NCI-H2107 treated with DMSO at 0.1 percent for 48 hours (cell line): Measurements from ENCODE around the gene RASA1.

Source experiments
- DNase-seq: peaks from one replicate; lab custom pipeline; 2025; ENCODE audit not compliant: unreplicated experiment; lab: John Stamatoyannopoulos, UW

The RASA1 gene

DNA sequence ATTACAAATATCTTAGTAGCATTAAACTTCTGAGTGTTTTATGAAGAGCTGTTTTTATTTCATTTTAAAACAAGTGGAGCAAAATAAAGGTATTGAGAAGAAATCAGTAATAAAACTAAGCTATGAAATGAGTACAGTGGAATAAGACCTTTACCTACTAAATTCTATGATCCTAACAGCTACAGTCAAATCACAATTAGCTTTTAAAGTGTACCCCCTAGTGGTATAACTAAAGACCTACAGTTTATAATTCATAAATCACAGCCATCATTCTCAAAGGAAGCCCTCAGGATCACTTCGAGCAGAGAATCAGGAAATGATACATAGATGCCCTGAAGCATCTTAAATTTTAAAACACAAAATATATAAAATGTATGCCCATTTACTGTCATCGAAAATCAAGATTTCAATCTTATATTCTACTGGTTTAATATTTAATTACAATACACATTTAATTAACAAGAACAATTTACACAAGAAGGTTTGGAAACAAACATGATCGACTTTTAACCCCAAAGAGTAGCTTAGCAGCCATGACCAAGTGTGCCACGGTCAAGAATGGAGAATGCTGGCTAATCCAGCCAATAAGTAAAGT, 132.7 kb downstream of the RASA1 start:
- DNase-seq = peak; percentile 17

DNA sequence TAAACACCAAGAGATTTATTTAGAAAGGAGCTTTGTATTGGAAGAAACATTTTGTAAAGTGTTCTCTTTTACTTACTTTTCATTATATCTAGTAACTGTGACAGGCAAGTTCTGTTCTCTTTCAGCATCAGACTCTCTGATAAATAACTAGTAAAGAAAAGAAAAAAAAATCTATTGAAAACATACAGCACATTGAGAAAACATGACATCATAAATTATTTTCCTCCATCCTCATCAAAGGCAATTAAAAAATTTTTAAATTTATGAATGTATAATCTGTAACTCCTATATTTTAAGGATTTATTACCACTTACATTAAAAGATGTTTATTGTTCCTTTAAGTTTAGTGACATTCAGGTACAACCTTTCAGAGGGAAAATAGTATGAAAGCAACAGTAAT, 133.9 kb downstream of the RASA1 start:
- DNase-seq = no peak

- DNase-seq = no peak
Observed at GRCh38 chr5:87403409-87403808, 135.7 kb downstream of the RASA1 start.

GRCh38 chr5:87403899-87404298, 136.2 kb downstream of the RASA1 start:
- no peak for DNase-seq

DNA sequence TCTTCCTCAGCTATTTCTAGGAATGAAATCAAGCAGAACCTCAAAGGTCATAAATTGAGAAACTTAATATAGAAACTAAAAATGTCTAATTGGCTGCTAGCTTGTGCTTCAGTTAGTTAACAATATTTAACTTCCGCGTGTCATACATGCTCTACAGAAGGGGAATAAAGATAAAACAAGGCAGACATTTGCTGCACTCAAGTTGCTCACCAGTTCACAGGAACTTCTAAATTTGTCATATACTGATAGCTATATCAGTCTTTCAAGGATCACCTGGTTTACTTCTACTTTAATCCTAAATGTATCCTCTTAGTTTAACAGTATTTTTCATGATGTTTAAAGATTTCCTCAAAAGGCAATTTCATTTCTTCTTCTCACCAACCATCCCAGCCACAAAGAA, 136.7 kb downstream of the RASA1 start:
- no peak for DNase-seq

DNA sequence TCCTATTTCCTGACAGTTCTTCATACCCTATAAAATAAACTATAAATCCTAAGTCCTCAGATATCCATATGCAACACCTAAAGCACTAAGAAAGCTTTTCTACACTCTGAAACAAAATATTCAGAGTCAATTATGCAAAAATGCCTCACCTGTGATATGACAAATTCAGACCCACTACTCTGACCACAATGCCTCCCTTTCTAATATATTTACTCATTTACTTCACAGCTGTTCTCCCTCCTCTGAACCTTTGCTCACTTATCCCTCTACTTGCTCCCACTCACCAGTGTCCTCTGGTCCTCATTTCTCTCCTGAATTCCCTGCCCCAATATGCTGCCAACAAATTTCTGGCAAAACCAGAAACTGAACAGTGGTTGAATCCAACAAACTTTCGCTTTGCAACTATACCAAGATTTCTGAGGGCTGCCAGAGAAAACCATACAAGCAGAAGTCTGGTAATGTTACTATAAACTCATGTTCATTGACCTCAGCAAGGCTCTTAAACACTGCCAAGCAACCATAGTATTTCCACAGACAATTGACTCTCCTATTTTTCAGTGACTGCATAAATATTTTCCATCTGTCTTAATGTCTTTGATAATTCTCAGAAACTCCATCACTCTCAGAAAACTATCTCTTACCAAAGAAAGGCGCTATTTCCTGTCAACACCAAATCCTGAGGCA, 137.9 kb downstream of the RASA1 start:
- DNase-seq = no peak

- DNase-seq = no peak
Observed at GRCh38 chr5:87408204-87408603, 140.5 kb downstream of the RASA1 start.

DNA sequence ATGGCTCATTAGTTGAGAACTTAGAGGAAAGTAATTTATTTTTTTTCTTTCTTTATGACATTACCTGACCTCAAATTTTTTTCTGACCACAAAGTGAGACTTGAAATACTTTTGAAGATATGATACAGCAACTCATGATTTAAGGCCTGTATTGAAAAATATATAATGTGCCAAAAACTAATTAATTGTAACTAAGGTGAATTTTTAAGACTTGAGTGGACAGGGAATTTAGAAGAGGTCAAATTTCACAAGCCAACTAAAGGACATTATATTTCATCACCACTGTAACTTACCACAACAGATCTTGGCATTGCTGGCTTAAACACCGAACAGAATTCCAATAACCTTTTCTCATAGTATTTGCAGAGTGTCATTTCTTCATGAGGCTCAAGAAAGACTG, 143.2 kb downstream of the RASA1 start:
- no peak for DNase-seq

DNA sequence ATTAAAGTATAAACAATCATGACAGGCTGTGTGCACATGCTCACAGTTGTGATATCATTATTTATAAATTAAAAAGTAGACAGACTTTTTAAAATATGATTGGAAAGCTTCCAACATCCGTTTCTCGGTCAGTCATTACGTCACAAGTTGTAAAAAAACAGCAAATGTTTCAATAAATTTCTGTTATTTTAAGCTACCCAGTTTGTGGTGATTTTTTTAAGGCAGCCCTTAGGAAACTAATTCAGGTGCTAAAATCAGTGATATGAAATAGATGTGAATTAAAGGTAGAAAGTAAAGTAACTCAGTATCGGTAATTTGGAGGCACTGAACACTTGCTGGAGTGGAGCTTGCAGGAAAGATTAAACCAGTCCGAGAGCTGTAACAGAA, 143.9 kb downstream of the RASA1 start:
- DNase-seq = no peak

DNA sequence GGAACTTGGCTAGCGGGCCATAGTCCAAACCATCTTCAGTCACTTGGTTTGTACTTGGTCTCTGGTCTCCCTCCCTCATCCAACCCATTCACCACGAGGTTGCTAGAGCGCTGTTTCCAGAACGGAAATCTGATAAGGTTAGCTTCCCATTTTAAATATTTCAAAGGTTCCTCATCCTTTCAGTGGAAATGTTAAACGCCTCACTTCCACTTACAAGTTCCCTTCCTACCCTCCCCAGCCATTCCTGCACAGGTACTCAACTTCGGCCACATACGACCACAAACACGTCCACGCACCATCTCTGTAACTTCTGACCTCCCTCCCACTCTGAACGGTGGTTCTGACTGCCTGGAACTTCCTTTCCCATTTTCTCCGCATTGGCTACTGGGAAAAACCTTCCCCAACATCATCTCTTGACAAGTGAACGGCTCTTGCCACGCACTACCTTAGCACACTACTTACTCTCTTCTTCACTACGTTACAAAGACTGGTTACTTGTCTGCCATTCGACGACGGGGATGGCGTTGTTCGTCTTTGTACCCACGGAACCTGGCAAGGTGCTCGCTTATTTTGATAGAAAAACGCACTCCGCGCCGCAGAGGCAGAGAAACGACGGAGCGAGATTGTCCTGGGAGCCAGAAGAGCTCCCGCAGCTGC, 144.4 kb downstream of the RASA1 start:
- no peak for DNase-seq

GRCh38 chr5:87412630-87413342, 145.1 kb downstream of the RASA1 start, which contains the start of gene CCNH:
Gene CCNH, minus strand, starts transcription at chr5:87412930. Its CDS starts 136 bp downstream, at chr5:87412794.
- peak; percentile 81 for DNase-seq

DNA sequence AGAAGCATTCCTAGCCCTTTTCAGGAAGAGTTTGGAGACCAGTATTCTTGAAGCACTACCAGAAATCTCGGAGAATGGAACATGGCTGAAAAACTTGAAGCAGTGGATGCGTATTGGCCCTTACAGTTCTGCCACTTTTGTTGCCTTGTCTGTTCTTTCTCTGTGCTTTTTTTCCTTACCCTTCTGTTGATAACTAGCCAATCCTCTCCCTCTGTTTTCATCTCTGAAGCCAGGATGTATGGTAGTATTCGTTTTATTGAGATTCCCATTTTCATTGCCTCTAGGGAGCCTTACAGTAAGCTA, 145.6 kb downstream of the RASA1 start:
- no peak for DNase-seq

DNA sequence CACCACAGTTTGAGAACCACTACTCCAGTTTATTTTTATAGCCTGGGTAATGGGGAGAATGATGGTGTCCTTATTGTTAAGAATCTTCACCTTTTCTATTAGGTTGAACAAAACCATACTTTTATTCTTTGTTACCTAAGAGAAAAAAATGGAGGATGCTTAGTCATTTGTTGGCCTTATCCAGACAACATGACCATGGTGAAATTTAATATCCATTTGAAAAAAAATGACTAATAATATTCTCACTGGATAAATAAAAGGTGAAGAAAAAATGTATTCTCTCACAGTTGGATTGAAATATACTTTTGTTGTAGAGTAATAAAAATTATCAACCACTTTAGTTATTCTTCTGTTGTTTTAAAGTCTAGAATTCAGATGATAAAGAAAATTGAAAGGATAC, 150.8 kb downstream of the RASA1 start:
- no peak for DNase-seq

DNA sequence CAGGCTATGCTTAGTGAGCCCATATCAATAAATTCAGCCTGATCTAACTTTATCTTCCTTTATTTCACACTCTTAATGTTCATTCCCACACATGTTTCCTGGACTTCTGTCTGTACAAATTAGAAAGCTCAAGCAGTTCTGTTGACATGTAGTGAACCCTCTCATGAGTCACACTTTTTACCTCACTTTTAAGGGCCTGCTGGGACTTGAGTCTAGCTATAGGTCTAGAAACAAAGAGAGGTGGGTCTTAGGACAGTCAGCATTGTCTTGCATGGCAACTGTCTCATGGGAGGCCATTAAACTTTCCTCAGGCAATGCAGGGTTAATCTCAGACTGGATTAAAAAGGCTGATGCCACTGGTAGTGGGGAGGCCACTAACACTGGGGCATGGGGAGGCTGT, 153.6 kb downstream of the RASA1 start:
- DNase-seq = no peak

DNA sequence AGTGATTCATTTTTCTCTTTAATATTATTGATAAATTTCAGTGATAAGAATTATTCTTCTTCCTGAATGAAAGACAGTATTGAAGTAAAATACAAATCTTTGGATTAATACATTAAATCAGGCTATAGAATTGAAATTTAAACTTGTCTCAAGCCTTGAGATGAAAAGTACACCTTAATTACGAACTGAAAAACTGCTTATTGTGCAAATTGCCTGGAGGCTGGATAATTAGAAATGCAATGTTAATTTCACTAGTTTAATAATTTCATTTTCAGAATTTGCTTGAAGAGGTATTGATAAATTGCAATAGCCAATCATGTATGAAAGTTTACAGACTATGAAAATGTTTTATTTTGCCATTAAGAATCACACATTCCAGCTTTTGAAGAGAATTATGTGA, 156.1 kb downstream of the RASA1 start:
- DNase-seq = no peak

DNA sequence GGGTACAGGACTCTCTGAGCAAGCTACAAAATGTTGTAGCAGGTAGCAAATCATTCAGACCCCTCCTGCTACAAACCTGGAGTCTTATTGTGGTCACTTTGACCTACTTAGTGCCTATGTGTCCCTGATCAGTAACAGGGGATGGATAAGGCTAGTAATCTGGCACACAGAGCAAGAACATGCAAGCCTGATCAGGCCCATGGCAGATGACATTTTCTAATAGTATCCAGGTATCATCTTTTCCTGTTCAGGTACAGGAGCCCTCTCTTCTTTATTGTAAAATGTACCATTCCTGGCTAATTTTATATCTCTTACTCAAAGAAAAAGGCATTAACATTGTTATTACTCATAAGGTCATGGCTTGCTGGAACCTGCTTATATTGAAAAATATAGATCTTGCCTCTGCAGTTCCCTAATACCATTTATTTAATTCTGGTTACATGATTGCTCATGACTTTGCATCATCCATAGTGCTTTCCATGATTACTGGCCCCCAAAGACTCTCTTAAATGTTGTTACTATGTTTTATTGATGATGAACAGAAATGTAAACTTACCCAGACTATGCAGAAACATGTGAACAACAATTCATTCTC, 163.3 kb downstream of the RASA1 start:
- DNase-seq = no peak

DNA sequence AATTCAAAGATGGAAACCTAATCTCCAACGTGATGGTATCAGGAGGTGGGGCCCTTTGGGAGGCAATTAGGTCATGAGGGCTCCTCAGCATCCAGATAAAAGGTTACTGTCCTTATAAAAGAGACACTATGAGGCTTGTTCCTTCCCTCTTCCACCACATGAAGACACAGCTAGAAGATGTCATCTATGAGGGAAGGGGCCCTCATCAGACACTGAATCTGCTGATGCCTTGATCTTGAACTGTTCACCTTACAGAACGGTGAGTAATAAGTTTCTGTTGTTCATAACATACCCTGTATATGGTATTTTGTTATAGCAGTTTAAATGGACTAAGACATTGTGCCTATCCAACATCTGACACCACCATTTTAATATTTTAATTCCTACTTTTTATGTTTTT, 164.8 kb downstream of the RASA1 start:
- no peak for DNase-seq

DNA sequence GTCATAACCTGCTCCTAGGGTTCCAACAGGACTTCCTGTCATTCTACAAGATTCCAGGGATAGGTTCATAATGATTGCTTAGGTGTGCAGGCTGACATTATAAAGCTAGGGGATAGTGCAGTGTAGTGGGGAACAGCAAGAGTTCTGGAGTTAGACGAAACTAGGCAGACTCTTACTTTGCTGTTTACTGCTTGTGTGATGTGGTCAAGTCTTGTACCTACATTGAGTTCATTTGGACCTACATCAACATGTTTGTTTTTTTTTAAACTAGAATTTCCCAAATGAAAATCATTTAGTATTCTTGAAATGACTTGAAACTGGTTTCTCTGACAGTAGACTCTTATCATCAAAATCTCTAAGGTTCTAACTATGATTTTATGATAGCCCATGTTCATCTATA, 166.3 kb downstream of the RASA1 start:
- no peak for DNase-seq

DNA sequence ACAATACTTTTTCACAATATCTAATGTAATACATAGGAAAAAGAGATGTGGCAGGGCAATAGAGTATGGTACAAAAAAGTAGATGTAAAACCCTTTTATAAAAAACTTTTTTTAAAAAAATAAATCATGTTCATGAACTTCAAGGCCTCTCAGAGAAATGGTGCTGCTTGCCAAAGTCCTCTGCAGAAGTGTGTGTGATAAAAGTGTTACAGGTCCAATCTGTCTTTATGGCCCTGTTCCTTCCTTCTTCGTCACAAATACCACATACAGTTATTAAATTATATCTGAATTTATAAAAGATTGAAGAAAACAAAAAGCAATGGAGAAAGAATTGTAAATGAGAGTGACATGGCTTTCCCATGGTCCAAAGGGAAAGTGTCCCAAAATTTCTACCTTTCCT, 166.8 kb downstream of the RASA1 start:
- DNase-seq = no peak

DNA sequence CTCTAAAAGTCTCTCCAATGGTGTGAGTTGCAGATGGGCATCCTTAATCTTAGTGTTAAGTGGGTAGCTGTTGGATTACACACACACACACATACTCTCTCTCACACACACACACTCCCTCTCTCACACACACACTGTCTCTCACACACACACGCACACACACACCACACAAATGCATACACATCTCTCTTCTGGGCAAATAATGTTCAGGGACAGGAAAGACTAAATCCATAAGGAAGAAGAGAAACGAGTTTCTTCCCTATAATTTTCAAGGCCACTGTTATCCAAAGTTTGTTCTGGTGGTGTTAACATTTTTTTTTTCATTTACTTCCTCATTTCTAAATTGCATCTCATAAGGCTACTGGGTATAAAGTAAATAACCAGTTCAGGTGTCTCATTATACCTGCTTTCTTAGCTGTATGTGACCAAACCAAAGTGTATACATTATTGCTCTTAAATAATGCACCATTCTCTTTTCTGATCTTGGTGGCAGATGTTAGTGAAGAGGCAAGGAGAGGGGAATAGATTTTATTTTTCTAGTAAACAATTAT, 167.5 kb downstream of the RASA1 start:
- DNase-seq = no peak

DNA sequence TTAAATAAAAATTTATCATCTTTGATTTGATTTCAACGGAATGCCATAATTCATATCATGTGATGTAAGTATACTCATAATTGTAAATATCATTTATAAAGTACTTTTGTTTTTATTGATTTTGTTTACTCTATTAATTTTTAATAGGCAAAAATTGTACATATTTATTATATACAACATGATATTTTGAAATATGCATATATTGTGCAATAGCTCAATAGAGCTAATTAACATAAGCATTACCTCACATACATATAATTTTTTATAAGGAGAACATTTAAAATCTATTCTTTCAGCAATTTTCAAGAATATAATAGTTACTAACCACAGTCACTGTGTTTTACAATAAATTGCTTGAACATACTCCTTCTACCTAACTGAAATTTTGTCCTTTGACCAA, 170.0 kb downstream of the RASA1 start:
- DNase-seq = no peak
